Pancreas (tissue), 10 donors: Measurements from ENCODE around the gene SMYD1. TPM values are rescaled to one million over a fixed set of nuclear protein-coding genes. Genes with fewer than 3 reads are reported as not detected.

Experiments
- ATAC-seq, 4 donors: fragments of 200-7000 bp; cut with Tn5 transposase; one replicate each; pipeline versions ENCODE4 v1.8.0 to v1.9.1; 2020; ENCODE audit warnings: mild to moderate bottlenecking in 4 of 4, moderate library complexity in 4 of 4
- DNase-seq, 6 donors: peaks; one replicate each; pipeline ENCODE4 v3.0.0-alpha.2; 2020
- FAIRE-seq: peaks from 2 replicates; lab custom pipeline; 2012; peaks lifted over from hg19 to GRCh38; lab: Jason Lieb, UNC
- H3K27ac ChIP-seq, 4 donors: fragments of 200-600 bp; sonication (generic); 1 replicate in 3 of 4; 2 replicates in 1 of 4; pipeline versions ENCODE4 v1.5.0 to v1.8.0; 2020
- H3K27me3 ChIP-seq, 4 donors: fragments of 200-600 bp; one replicate each; pipeline ENCODE4 v1.8.0; 2021
- H3K36me3 ChIP-seq, 3 donors: fragments of 200-600 bp; sonication (generic) in 1 of 3; one replicate each; pipeline versions ENCODE4 v1.5.0 to v1.8.0; 2020 to 2021
- H3K4me1 ChIP-seq, 3 donors: fragments of 200-600 bp; one replicate each; pipeline ENCODE4 v1.8.0; 2021
- H3K4me3 ChIP-seq, 4 donors: fragments of 200-600 bp; sonication (generic) in 2 of 4; one replicate each; pipeline versions ENCODE4 v1.5.0 to v1.8.0; 2020 to 2021
- H3K9me3 ChIP-seq, 4 donors: fragments of 200-600 bp; one replicate each; pipeline ENCODE4 v1.8.0; 2021
- WGBS, 2 donors: extraction: QIAGEN DNeasy Blood & Tissue Kit; methylation state at CpG; one replicate each; pipeline ENCODE4 v1.1.7; 2013; 5-methylcytosine and 5-hydroxymethylcytosine counted together
- intact Hi-C, 3 donors: fragments of 100-400 bp; cut with DNase I; formaldehyde crosslinking; loops; one replicate each; pipeline versions ENCODE4 v1.11.1 to v1.14.2; 2022
- polyA plus RNA-seq, 2 donors: library from polyadenylated mRNA; stranded (reverse); fragments of 200-250 nt; gene quantifications; one replicate each; pipeline ENCODE4 v1.2.3, GENCODE V29; 2013
- total RNA-seq, 6 donors: library from RNA; stranded (reverse); fragmentation: NEBNext Ultra II Directional in 4 of 6; extraction: Animal tissue kit (Norgen Biotek cat#: 25700) in 4 of 6; gene quantifications; one replicate each; pipeline versions ENCODE4 v1.2.1 to v1.2.4, GENCODE V29; 2021 to 2023
- TF ChIP-seq, protein P1 (sequence below), 4 donors: fragments of 200-600 bp; sonication (generic) in 3 of 4; IDR thresholded peaks; one replicate each; pipeline versions ENCODE4 v1.5.0 to v1.8.0; 2021; ENCODE audit warnings: antibody characterized with exemption in 4 of 4
- donor health status: healthy with polysubstance abuse.
- donor health status: DM: no; HTN: no; CAD: no; lungs with moderate emphysema.
- donor health status: DM: no; HTN: no; CAD: no.
- donor health status: control.
- donor health status: control.
- donor health status: Bipolar disorder and iron deficiency.
- donor health status: DM: yes; HTN: yes; CAD: no.
- donor health status: DM: no; HTN: no; CAD: no.
- donor health status: DM: no; HTN: no; CAD: no.
- donor health status: DM: yes; HTN: yes; CAD: no.

The SMYD1 gene
- total and polyA plus RNA-seq, 8 donors = 0.06 to 0.16 TPM; not detected in 6

GRCh38 chr2:88128654-88129312, 61.2 kb downstream of the SMYD1 start:
- Histone ChIP-seq H3K9me3 (no peaks in the 10 kb centered on the region), H3K4me1 (no peaks in the 10 kb centered on the region), H3K27me3 (no peaks in the 10 kb centered on the region), H3K4me3 (no peak overlapping the region), H3K27ac (no peak overlapping the region), H3K36me3 (no peaks in the 10 kb centered on the region)
- FAIRE-seq (no peak), DNase-seq (no peak), ATAC-seq (no peak)
- TF ChIP-seq, protein P1, sequence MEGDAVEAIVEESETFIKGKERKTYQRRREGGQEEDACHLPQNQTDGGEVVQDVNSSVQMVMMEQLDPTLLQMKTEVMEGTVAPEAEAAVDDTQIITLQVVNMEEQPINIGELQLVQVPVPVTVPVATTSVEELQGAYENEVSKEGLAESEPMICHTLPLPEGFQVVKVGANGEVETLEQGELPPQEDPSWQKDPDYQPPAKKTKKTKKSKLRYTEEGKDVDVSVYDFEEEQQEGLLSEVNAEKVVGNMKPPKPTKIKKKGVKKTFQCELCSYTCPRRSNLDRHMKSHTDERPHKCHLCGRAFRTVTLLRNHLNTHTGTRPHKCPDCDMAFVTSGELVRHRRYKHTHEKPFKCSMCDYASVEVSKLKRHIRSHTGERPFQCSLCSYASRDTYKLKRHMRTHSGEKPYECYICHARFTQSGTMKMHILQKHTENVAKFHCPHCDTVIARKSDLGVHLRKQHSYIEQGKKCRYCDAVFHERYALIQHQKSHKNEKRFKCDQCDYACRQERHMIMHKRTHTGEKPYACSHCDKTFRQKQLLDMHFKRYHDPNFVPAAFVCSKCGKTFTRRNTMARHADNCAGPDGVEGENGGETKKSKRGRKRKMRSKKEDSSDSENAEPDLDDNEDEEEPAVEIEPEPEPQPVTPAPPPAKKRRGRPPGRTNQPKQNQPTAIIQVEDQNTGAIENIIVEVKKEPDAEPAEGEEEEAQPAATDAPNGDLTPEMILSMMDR (IDR thresholded peaks at IDR 0.05) = no peak
- intact Hi-C loops = no loop called here
- 86 to 92% methylated on average over 7 of the region's 7 CpGs for WGBS, 2 donors

GRCh38 chr2:88129313-88129959, 61.8 kb downstream of the SMYD1 start:
- no peaks in the 10 kb centered on the region for H3K27me3 ChIP-seq
- TF ChIP-seq, protein P1 (IDR thresholded peaks at IDR 0.05) = no peak
- no peaks in the 10 kb centered on the region for H3K36me3 ChIP-seq
- DNase-seq = no peak
- no peak overlapping the region for H3K27ac ChIP-seq
- H3K9me3 ChIP-seq = no peaks in the 10 kb centered on the region
- H3K4me1 ChIP-seq = no peaks in the 10 kb centered on the region
- intact Hi-C loops = no loop called here
- 86 to 90% methylated on average over 7 of the region's 7 CpGs for WGBS, 2 donors
- no peak for ATAC-seq
- H3K4me3 ChIP-seq = no peak overlapping the region
- FAIRE-seq = no peak

- ATAC-seq = no peak
Measured at GRCh38 chr2:88131201-88131998, 63.8 kb downstream of the SMYD1 start.

DNA sequence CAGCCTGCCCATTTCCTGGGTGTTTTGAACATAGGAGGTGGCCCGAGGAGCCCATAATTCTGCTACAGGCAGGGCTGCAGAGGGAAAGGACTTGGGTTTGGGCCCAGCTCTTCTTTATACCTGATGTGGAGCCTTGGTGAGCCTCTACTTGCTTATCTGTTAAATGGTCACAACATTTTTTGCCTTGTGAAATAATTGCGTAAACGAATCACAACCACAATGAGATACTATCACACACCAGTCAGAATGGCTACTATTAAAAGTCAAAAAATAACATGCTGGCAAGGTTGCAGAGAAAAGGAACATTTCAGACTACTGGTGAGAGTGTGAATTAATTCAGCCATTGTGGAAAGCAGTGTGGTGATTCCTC, 64.4 kb downstream of the SMYD1 start:
- TF ChIP-seq, protein P1 (IDR thresholded peaks at IDR 0.05) = no peak
- 91 to 95% methylated on average over 3 of the region's 3 CpGs for WGBS, 2 donors
- H3K4me3 ChIP-seq = no peak overlapping the region
- no peak overlapping the region for H3K27ac ChIP-seq
- H3K36me3 ChIP-seq = no peaks in the 10 kb centered on the region
- intact Hi-C loops = no loop called here
- DNase-seq (no peak), FAIRE-seq (no peak), ATAC-seq (no peak)
- no peaks in the 10 kb centered on the region for H3K4me1 ChIP-seq
- no peaks in the 10 kb centered on the region for H3K27me3 ChIP-seq
- H3K9me3 ChIP-seq = no peaks in the 10 kb centered on the region

More at GRCh38 chr2:88131201-88131998, 63.8 kb downstream of the SMYD1 start:
- Histone ChIP-seq H3K9me3 (no peaks in the 10 kb centered on the region), H3K27me3 (no peaks in the 10 kb centered on the region), H3K4me1 (no peaks in the 10 kb centered on the region), H3K4me3 (no peak overlapping the region), H3K36me3 (no peaks in the 10 kb centered on the region), H3K27ac (no peak overlapping the region)
- DNase-seq (no peak), FAIRE-seq (no peak)
- 83 to 84% methylated on average over 9 of the region's 9 CpGs for WGBS, 2 donors
- intact Hi-C loops = no loop called here
- TF ChIP-seq, protein P1 (IDR thresholded peaks at IDR 0.05) = no peak
